Measurements from ENCODE around the gene BMP7. TPM values are rescaled to one million over a fixed set of nuclear protein-coding genes. Genes with fewer than 3 reads are reported as not detected.

Gene BMP7
- total RNA-seq, 1 donor: not detected

DNA sequence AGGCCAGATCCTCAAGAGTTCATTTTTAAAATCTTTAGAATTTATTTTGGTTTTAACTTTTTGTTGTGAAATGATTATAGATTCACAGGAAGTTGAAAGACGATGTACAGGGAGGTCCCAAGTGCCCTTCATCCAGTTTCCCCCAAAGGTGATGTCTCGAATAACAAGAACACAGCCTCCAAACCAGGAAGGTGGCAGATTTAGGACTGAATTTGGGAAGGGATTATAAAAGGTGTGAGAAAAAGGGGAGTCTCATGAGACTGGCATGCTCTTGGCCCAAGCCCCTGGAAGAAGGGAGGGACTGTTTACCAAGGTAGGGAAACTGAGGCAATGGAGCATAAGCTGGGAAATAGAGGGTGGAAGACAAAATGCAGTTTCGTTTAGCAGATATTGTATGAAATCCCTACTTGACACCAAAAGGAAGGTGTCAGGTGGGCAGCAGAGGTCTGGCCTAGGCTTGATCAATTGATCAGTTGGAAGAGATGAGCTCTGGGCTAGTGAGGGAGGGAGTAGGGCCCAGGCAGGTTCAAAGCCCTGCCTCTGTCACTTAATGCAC, 81.2 kb downstream of the BMP7 start:
- H3K9me3 ChIP-seq (ENCODE audit: low read depth, low read length): no peaks in the 10 kb centered on the region
- H3K4me3 ChIP-seq (ENCODE audit: insufficient read depth, low read length): no peak overlapping the region
- no peaks in the 10 kb centered on the region for H3K79me2 ChIP-seq (ENCODE audit: insufficient read depth, low read length)

DNA sequence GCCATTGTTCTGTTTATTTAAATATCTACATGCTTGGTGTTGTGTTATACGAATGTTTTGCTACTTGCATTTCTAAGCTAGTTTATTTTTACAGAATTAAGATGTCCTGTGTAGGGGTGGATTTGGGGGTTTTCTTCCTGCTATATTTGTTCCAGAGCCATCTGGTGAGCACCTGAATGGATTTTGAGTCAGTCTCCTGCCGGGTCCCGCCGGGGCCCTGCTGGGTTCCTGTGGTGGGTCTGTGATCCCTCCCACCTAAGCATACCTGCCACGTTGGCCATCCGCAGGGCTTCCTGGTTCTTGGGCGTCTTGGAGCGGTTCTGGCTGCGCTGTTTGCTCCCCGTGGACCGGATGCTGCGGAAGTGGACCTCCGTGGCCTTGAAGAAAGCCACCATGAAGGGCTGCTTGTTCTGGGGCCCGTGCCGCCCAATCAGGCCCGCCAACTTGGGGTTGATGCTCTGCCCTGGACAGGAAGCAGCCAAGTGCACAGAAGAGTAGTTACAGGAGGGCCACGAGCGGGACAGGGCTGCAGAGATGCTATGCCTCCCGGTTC, 82.9 kb downstream of the BMP7 start:
- Histone ChIP-seq H3K79me2 (ENCODE audit: insufficient read depth, low read length) (no peaks in the 10 kb centered on the region), H3K27ac (ENCODE audit: low read depth, low read length) (no peak overlapping the region), H3K4me2 (ENCODE audit: insufficient read depth, low read length) (no peak overlapping the region), H3K4me1 (ENCODE audit: insufficient read depth, low read length) (no peaks in the 10 kb centered on the region), H3K4me3 (ENCODE audit: insufficient read depth, low read length) (no peak overlapping the region), H3K9me3 (ENCODE audit: low read depth, low read length) (no peaks in the 10 kb centered on the region), H4K20me1 (ENCODE audit: insufficient read depth, low read length) (no peaks in the 10 kb centered on the region), H3K36me3 (ENCODE audit: insufficient read depth, low read length) (no peaks in the 10 kb centered on the region), H2AFZ (ENCODE audit: low read length) (no peak overlapping the region), H3K27me3 (ENCODE audit: insufficient read depth, low read length) (no peaks in the 10 kb centered on the region)
- DNase-seq (ENCODE audit: insufficient read length, low spot score, missing footprints): no peak
- TF ChIP-seq, protein P1, sequence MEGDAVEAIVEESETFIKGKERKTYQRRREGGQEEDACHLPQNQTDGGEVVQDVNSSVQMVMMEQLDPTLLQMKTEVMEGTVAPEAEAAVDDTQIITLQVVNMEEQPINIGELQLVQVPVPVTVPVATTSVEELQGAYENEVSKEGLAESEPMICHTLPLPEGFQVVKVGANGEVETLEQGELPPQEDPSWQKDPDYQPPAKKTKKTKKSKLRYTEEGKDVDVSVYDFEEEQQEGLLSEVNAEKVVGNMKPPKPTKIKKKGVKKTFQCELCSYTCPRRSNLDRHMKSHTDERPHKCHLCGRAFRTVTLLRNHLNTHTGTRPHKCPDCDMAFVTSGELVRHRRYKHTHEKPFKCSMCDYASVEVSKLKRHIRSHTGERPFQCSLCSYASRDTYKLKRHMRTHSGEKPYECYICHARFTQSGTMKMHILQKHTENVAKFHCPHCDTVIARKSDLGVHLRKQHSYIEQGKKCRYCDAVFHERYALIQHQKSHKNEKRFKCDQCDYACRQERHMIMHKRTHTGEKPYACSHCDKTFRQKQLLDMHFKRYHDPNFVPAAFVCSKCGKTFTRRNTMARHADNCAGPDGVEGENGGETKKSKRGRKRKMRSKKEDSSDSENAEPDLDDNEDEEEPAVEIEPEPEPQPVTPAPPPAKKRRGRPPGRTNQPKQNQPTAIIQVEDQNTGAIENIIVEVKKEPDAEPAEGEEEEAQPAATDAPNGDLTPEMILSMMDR (IDR thresholded peaks at IDR 0.05; ENCODE audit: extremely low read depth, low read depth, low read length): no peak

More for the DNA sequence above, 81.2 kb downstream of the BMP7 start:
- Histone ChIP-seq H3K4me1 (ENCODE audit: insufficient read depth, low read length) (no peaks in the 10 kb centered on the region), H3K36me3 (ENCODE audit: insufficient read depth, low read length) (no peaks in the 10 kb centered on the region), H3K27me3 (ENCODE audit: insufficient read depth, low read length) (no peaks in the 10 kb centered on the region), H3K27ac (ENCODE audit: low read depth, low read length) (no peak overlapping the region), H3K4me2 (ENCODE audit: insufficient read depth, low read length) (no peak overlapping the region), H4K20me1 (ENCODE audit: insufficient read depth, low read length) (no peaks in the 10 kb centered on the region), H2AFZ (ENCODE audit: low read length) (no peak overlapping the region)
- TF ChIP-seq, protein P1 (IDR thresholded peaks at IDR 0.05; ENCODE audit: extremely low read depth, low read depth, low read length): no peak
- no peak for DNase-seq (ENCODE audit: insufficient read length, low spot score, missing footprints)

DNA sequence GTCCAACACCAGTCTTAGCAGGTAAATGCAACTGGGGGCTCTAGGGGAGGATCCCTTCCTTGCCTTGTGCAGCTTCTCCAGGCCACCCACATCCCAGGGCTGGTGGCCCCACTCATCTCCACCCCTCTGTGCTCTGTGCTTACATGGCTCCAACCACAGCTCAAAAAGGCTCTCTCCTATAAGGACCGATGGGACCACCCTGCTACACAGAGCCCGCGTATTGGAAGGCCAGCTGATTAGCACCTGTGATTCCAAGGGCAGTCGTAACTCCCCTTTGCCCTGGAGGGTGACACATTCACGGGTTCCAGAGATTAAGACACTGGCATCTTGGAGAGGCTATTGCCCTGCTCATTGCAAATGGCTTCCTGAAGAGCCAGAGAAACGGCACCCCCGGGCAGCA, 84.8 kb downstream of the BMP7 start:
- Histone ChIP-seq H3K4me1 (ENCODE audit: insufficient read depth, low read length) (no peaks in the 10 kb centered on the region), H3K27ac (ENCODE audit: low read depth, low read length) (no peak overlapping the region), H3K36me3 (ENCODE audit: insufficient read depth, low read length) (no peaks in the 10 kb centered on the region), H3K79me2 (ENCODE audit: insufficient read depth, low read length) (no peaks in the 10 kb centered on the region), H3K4me3 (ENCODE audit: insufficient read depth, low read length) (no peak overlapping the region), H3K4me2 (ENCODE audit: insufficient read depth, low read length) (no peak overlapping the region), H3K9me3 (ENCODE audit: low read depth, low read length) (no peaks in the 10 kb centered on the region), H4K20me1 (ENCODE audit: insufficient read depth, low read length) (no peaks in the 10 kb centered on the region), H3K27me3 (ENCODE audit: insufficient read depth, low read length) (no peaks in the 10 kb centered on the region), H2AFZ (ENCODE audit: low read length) (no peak overlapping the region)
- DNase-seq (ENCODE audit: insufficient read length, low spot score, missing footprints): no peak
- TF ChIP-seq, protein P1 (IDR thresholded peaks at IDR 0.05; ENCODE audit: extremely low read depth, low read depth, low read length): no peak

DNA sequence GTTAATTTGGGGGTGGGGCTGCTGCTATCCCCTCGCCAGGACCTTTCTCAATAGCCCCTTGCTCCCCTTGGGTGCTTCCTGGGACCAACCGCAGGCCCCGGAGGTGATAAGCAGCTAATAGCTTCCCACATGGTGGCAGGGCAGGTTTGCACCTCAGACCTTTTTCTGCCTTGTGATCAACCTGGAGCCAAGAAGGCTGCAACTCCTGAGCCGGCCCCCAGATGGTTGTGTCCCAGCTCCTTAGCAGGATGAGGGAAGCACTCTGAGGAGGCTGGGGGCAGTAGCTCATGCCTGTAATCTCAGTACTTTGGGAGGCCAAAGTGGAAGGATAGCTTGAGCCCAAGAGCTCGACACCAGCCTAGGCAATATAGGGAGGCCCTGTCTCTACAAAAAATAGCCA, 85.5 kb downstream of the BMP7 start:
- no peaks in the 10 kb centered on the region for H3K4me1 ChIP-seq (ENCODE audit: insufficient read depth, low read length)
- no peak overlapping the region for H2AFZ ChIP-seq (ENCODE audit: low read length)
- no peaks in the 10 kb centered on the region for H3K36me3 ChIP-seq (ENCODE audit: insufficient read depth, low read length)
- H3K27me3 ChIP-seq (ENCODE audit: insufficient read depth, low read length): no peaks in the 10 kb centered on the region
- H3K4me3 ChIP-seq (ENCODE audit: insufficient read depth, low read length): no peak overlapping the region
- H3K9me3 ChIP-seq (ENCODE audit: low read depth, low read length): no peaks in the 10 kb centered on the region
- TF ChIP-seq, protein P1 (IDR thresholded peaks at IDR 0.05; ENCODE audit: extremely low read depth, low read depth, low read length): no peak
- no peaks in the 10 kb centered on the region for H4K20me1 ChIP-seq (ENCODE audit: insufficient read depth, low read length)
- no peak overlapping the region for H3K27ac ChIP-seq (ENCODE audit: low read depth, low read length)
- H3K4me2 ChIP-seq (ENCODE audit: insufficient read depth, low read length): no peak overlapping the region
- no peaks in the 10 kb centered on the region for H3K79me2 ChIP-seq (ENCODE audit: insufficient read depth, low read length)
- DNase-seq (ENCODE audit: insufficient read length, low spot score, missing footprints): no peak

All from osteoblast (primary cell).